Measurements from ENCODE around the gene ADAMTS19.
A peak's percentile ranks its signal among the peaks of the same experiment; 100 is the strongest.
"Not testable (repeated sequence)": the region's sequence is repeated elsewhere in the genome, so short reads cannot be mapped to it uniquely, and the experiment has no call there.

Gene ADAMTS19

GRCh38 chr5:129477532-129477931 is 17.4 kb downstream of the ADAMTS19 start:
- DNase-seq (ENCODE audit: low read depth) = no peak

GRCh38 chr5:129481161-129481560 is 21.1 kb downstream of the ADAMTS19 start:
- no peak for DNase-seq (ENCODE audit: low read depth)

- no peak for DNase-seq (ENCODE audit: low read depth)
These were observed 36.3 kb downstream of the ADAMTS19 start for GRCh38 chr5:129496421-129496820.

- DNase-seq (ENCODE audit: low read depth) = no peak
These were observed 36.9 kb downstream of the ADAMTS19 start for GRCh38 chr5:129496864-129497595.

- DNase-seq (ENCODE audit: low read depth) = no peak
These were observed 39.2 kb downstream of the ADAMTS19 start for GRCh38 chr5:129499208-129499852.

GRCh38 chr5:129500101-129500500 is 40.0 kb downstream of the ADAMTS19 start:
- DNase-seq (ENCODE audit: low read depth) = no peak

GRCh38 chr5:129506086-129506485 is 46.0 kb downstream of the ADAMTS19 start:
- DNase-seq (ENCODE audit: low read depth) = peak; percentile 61

GRCh38 chr5:129506950-129507349 is 46.9 kb downstream of the ADAMTS19 start:
- DNase-seq (ENCODE audit: low read depth) = no peak

GRCh38 chr5:129507527-129507926 is 47.4 kb downstream of the ADAMTS19 start:
- DNase-seq (ENCODE audit: low read depth) = no peak

- no peak for DNase-seq (ENCODE audit: low read depth)
These were observed 48.5 kb downstream of the ADAMTS19 start for GRCh38 chr5:129508606-129509005.

GRCh38 chr5:129509363-129509975 is 49.4 kb downstream of the ADAMTS19 start:
- no peak for DNase-seq (ENCODE audit: low read depth)

GRCh38 chr5:129511291-129511690 is 51.2 kb downstream of the ADAMTS19 start:
- peak; percentile 23 for DNase-seq (ENCODE audit: low read depth)

- no peak for DNase-seq (ENCODE audit: low read depth)
These were observed 81.0 kb downstream of the ADAMTS19 start for GRCh38 chr5:129541051-129541450.

GRCh38 chr5:129541648-129542251 is 81.7 kb downstream of the ADAMTS19 start:
- peak; percentile 29 for DNase-seq (ENCODE audit: low read depth)

- DNase-seq (ENCODE audit: low read depth) = no peak
These were observed 87.0 kb downstream of the ADAMTS19 start for GRCh38 chr5:129547137-129547536.

- no peak for DNase-seq (ENCODE audit: low read depth)
These were observed 94.2 kb downstream of the ADAMTS19 start for GRCh38 chr5:129554134-129554904.

GRCh38 chr5:129563585-129563984 is 103.5 kb downstream of the ADAMTS19 start:
- DNase-seq (ENCODE audit: low read depth) = no peak

- DNase-seq (ENCODE audit: low read depth) = no peak
These were observed 109.2 kb downstream of the ADAMTS19 start for GRCh38 chr5:129569295-129569694.

GRCh38 chr5:129572060-129572459 is 112.0 kb downstream of the ADAMTS19 start:
- no peak for DNase-seq (ENCODE audit: low read depth)

- not testable (repeated sequence) for DNase-seq (ENCODE audit: low read depth)
These were observed 124.4 kb downstream of the ADAMTS19 start for GRCh38 chr5:129584496-129584895.

GRCh38 chr5:129591508-129592160 is 131.5 kb downstream of the ADAMTS19 start:
- peak; percentile 49 for DNase-seq (ENCODE audit: low read depth)
